ENCODE measurements around the gene AZIN2. TPM values are rescaled to one million over a fixed set of nuclear protein-coding genes. Genes with fewer than 3 reads are reported as not detected.

Gene AZIN2
- total RNA-seq, 3 donors from 2014 or later = 1.9 to 11.8 (median 7.9) TPM

- intact Hi-C loops (cut with DNase I; ENCODE audit: low total_unique reads) = no loop called here
These were observed 77.4 kb downstream of the AZIN2 start for GRCh38 chr1:33158366-33158765.

GRCh38 chr1:33159577-33159976 is 78.6 kb downstream of the AZIN2 start:
- TF ChIP-seq POLR2A (IDR thresholded peaks at IDR 0.05) (no peak), CTCF (IDR thresholded peaks at IDR 0.05) (no peak), POLR2AphosphoS5 (IDR thresholded peaks at IDR 0.05) (no peak)
- H3K9me3 ChIP-seq = no peaks in the 10 kb centered on the region
- H3K4me3 ChIP-seq = no peak overlapping the region
- no peaks in the 10 kb centered on the region for H3K4me1 ChIP-seq
- H3K27me3 ChIP-seq = no peaks in the 10 kb centered on the region
- H3K36me3 ChIP-seq = no peaks in the 10 kb centered on the region
- DNase-seq (ENCODE audit: low spot score in 2 of 2) = no peak
- intact Hi-C loops (cut with DNase I; ENCODE audit: low total_unique reads) = no loop called here
- H3K27ac ChIP-seq = no peak overlapping the region

More at GRCh38 chr1:33158366-33158765, 77.4 kb downstream of the AZIN2 start:
- no peak overlapping the region for H3K4me3 ChIP-seq
- peaks cover under 1 to 6% of the 10 kb centered on the region in 2 donors for H3K4me1 ChIP-seq
- H3K9me3 ChIP-seq = no peaks in the 10 kb centered on the region
- no peaks in the 10 kb centered on the region for H3K27me3 ChIP-seq
- no peaks in the 10 kb centered on the region for H3K36me3 ChIP-seq
- no peak for TF ChIP-seq POLR2AphosphoS5 (IDR thresholded peaks at IDR 0.05)
- no peak for TF ChIP-seq POLR2A (IDR thresholded peaks at IDR 0.05)
- no peak for TF ChIP-seq CTCF (IDR thresholded peaks at IDR 0.05)
- H3K27ac ChIP-seq = no peak overlapping the region
- no peak for DNase-seq (ENCODE audit: low spot score in 2 of 2)

GRCh38 chr1:33161061-33161681 is 80.2 kb downstream of the AZIN2 start:
- Histone ChIP-seq H3K4me3 (peak overlapping the region in 1 of 3 donors; percentile 22), H3K4me1 (no peaks in the 10 kb centered on the region), H3K36me3 (no peaks in the 10 kb centered on the region), H3K9me3 (no peaks in the 10 kb centered on the region), H3K27ac (peak overlapping the region in 1 of 2 donors; percentile 3), H3K27me3 (no peaks in the 10 kb centered on the region)
- no peak for DNase-seq (ENCODE audit: low spot score in 2 of 2)
- TF ChIP-seq POLR2AphosphoS5 (IDR thresholded peaks at IDR 0.05) = no peak
- no peak for TF ChIP-seq POLR2A (IDR thresholded peaks at IDR 0.05)
- TF ChIP-seq CTCF (IDR thresholded peaks at IDR 0.05) = no peak
- intact Hi-C loops (cut with DNase I; ENCODE audit: low total_unique reads) = no loop called here

- intact Hi-C loops (cut with DNase I; ENCODE audit: low total_unique reads) = no loop called here
- Histone ChIP-seq H3K4me3 (no peak overlapping the region), H3K27me3 (no peaks in the 10 kb centered on the region), H3K4me1 (no peaks in the 10 kb centered on the region), H3K36me3 (no peaks in the 10 kb centered on the region), H3K9me3 (no peaks in the 10 kb centered on the region), H3K27ac (no peak overlapping the region)
- no peak for DNase-seq (ENCODE audit: low spot score in 2 of 2)
- TF ChIP-seq POLR2A (IDR thresholded peaks at IDR 0.05) = no peak
- no peak for TF ChIP-seq CTCF (IDR thresholded peaks at IDR 0.05)
- TF ChIP-seq POLR2AphosphoS5 (IDR thresholded peaks at IDR 0.05) = no peak
These were observed 81.2 kb downstream of the AZIN2 start for GRCh38 chr1:33162141-33162540.

- Histone ChIP-seq H3K4me1 (no peaks in the 10 kb centered on the region), H3K36me3 (no peaks in the 10 kb centered on the region), H3K4me3 (no peak overlapping the region), H3K27me3 (no peaks in the 10 kb centered on the region), H3K9me3 (no peaks in the 10 kb centered on the region), H3K27ac (peak overlapping the region in 1 of 2 donors; percentile 3)
- intact Hi-C loops (cut with DNase I; ENCODE audit: low total_unique reads) = no loop called here
- TF ChIP-seq POLR2A (IDR thresholded peaks at IDR 0.05) (no peak), POLR2AphosphoS5 (IDR thresholded peaks at IDR 0.05) (no peak), CTCF (IDR thresholded peaks at IDR 0.05) (no peak)
- no peak for DNase-seq (ENCODE audit: low spot score in 2 of 2)
These were observed 82.9 kb downstream of the AZIN2 start for GRCh38 chr1:33163621-33164519.
